ES-I3 (cell line): ENCODE measurements around the gene KDM3B.

Experiments used
- H3K36me3 ChIP-seq: 2 replicates; pipeline ENCODE4 v1.6.1; 2013; ENCODE audit warnings: mild to moderate bottlenecking, low read length, control low read depth, moderate library complexity; ENCODE audit not compliant: insufficient read depth
- H3K4me1 ChIP-seq: 2 replicates; pipeline ENCODE4 v1.6.1; 2013; ENCODE audit warnings: mild to moderate bottlenecking, control low read depth, low read length; ENCODE audit not compliant: insufficient read depth
- H3K9ac ChIP-seq: 2 replicates; pipeline ENCODE4 v1.6.1; 2013; ENCODE audit warnings: low read depth, mild to moderate bottlenecking, low read length, moderate library complexity
- H3K9me3 ChIP-seq: 2 replicates; pipeline ENCODE4 v1.6.1; 2013; ENCODE audit warnings: mild to moderate bottlenecking, low read length, moderate library complexity; ENCODE audit not compliant: control insufficient read depth, insufficient read depth

KDM3B gene

GRCh38 chr5:138444774-138445546, 92.5 kb downstream of the KDM3B start:
- no peaks in the 10 kb centered on the region for H3K4me1 ChIP-seq
- no peak overlapping the region for H3K9ac ChIP-seq
- H3K36me3 ChIP-seq = no peaks in the 10 kb centered on the region
- no peaks in the 10 kb centered on the region for H3K9me3 ChIP-seq

GRCh38 chr5:138445547-138446271, 93.2 kb downstream of the KDM3B start:
- no peaks in the 10 kb centered on the region for H3K9me3 ChIP-seq
- no peaks in the 10 kb centered on the region for H3K36me3 ChIP-seq

GRCh38 chr5:138448070-138448469, 95.6 kb downstream of the KDM3B start:
- H3K36me3 ChIP-seq = no peaks in the 10 kb centered on the region
- no peaks in the 10 kb centered on the region for H3K4me1 ChIP-seq
- H3K9ac ChIP-seq = no peak overlapping the region
- H3K9me3 ChIP-seq = no peaks in the 10 kb centered on the region

More at GRCh38 chr5:138445547-138446271, 93.2 kb downstream of the KDM3B start:
- Histone ChIP-seq H3K4me1 (no peaks in the 10 kb centered on the region), H3K9ac (no peak overlapping the region)

GRCh38 chr5:138448481-138449398, 96.3 kb downstream of the KDM3B start:
- no peaks in the 10 kb centered on the region for H3K4me1 ChIP-seq
- H3K36me3 ChIP-seq = no peaks in the 10 kb centered on the region
- no peaks in the 10 kb centered on the region for H3K9me3 ChIP-seq
- H3K9ac ChIP-seq = no peak overlapping the region

- H3K9me3 ChIP-seq = no peaks in the 10 kb centered on the region
- no peaks in the 10 kb centered on the region for H3K4me1 ChIP-seq
- no peaks in the 10 kb centered on the region for H3K36me3 ChIP-seq
- peak overlapping the region; percentile 17; the same call in 1 of the 2 replicates for H3K9ac ChIP-seq
These were observed 97.2 kb downstream of the KDM3B start for GRCh38 chr5:138449501-138450239.

GRCh38 chr5:138450971-138451370, 98.5 kb downstream of the KDM3B start:
- no peaks in the 10 kb centered on the region for H3K9me3 ChIP-seq
- peaks cover 8% of the 10 kb centered on the region for H3K4me1 ChIP-seq
- H3K9ac ChIP-seq = no peak overlapping the region
- H3K36me3 ChIP-seq = no peaks in the 10 kb centered on the region

GRCh38 chr5:138452720-138453119, 100.2 kb downstream of the KDM3B start:
- peaks cover 8% of the 10 kb centered on the region for H3K4me1 ChIP-seq
- H3K36me3 ChIP-seq = no peaks in the 10 kb centered on the region
- H3K9me3 ChIP-seq = no peaks in the 10 kb centered on the region
- H3K9ac ChIP-seq = no peak overlapping the region

GRCh38 chr5:138453590-138453989, 101.1 kb downstream of the KDM3B start:
- Histone ChIP-seq H3K9ac (no peak overlapping the region), H3K36me3 (no peaks in the 10 kb centered on the region), H3K9me3 (no peaks in the 10 kb centered on the region), H3K4me1 (peaks cover 8% of the 10 kb centered on the region)

- Histone ChIP-seq H3K9me3 (no peaks in the 10 kb centered on the region), H3K4me1 (peaks cover 8% of the 10 kb centered on the region), H3K9ac (no peak overlapping the region), H3K36me3 (no peaks in the 10 kb centered on the region)
These were observed 101.6 kb downstream of the KDM3B start for GRCh38 chr5:138454121-138454520.

- no peaks in the 10 kb centered on the region for H3K36me3 ChIP-seq
- peaks cover 8% of the 10 kb centered on the region for H3K4me1 ChIP-seq
- H3K9me3 ChIP-seq = no peaks in the 10 kb centered on the region
- H3K9ac ChIP-seq = no peak overlapping the region
These were observed 102.9 kb downstream of the KDM3B start for GRCh38 chr5:138455232-138455930.

- Histone ChIP-seq H3K9ac (no peak overlapping the region), H3K4me1 (peaks cover 8% of the 10 kb centered on the region), H3K36me3 (no peaks in the 10 kb centered on the region), H3K9me3 (no peaks in the 10 kb centered on the region)
These were observed 105.2 kb downstream of the KDM3B start for GRCh38 chr5:138457531-138458275.

- no peak overlapping the region for H3K9ac ChIP-seq
- no peaks in the 10 kb centered on the region for H3K36me3 ChIP-seq
- no peaks in the 10 kb centered on the region for H3K9me3 ChIP-seq
- peaks cover 8% of the 10 kb centered on the region for H3K4me1 ChIP-seq
These were observed 105.9 kb downstream of the KDM3B start for GRCh38 chr5:138458384-138458783.

GRCh38 chr5:138458856-138459255, 106.4 kb downstream of the KDM3B start:
- Histone ChIP-seq H3K9ac (no peak overlapping the region), H3K4me1 (peaks cover 8% of the 10 kb centered on the region), H3K36me3 (no peaks in the 10 kb centered on the region), H3K9me3 (no peaks in the 10 kb centered on the region)
